K562 (cell line): ENCODE results near the gene ABCE1. TPM values are rescaled to one million over a fixed set of nuclear protein-coding genes. Genes with fewer than 3 reads are reported as not detected.

Experiments
- ATF2 ChIP-seq: sonication (generic); formaldehyde crosslinking; IDR thresholded peaks from 2 replicates; pipeline ENCODE4 v1.8.1; 2022; ENCODE audit warnings: missing genetic modification reagents
- CREM ChIP-seq: IDR thresholded peaks from 2 replicates; pipeline ENCODE4 v1.6.1; 2014; ENCODE audit warnings: antibody characterized with exemption, low read depth
- ELF4 ChIP-seq: fragments of 450-650 bp; formaldehyde crosslinking; IDR thresholded peaks from 2 replicates; pipeline ENCODE4 v1.4.0; 2022; ENCODE audit warnings: missing genetic modification characterization
- IRF2 ChIP-seq: sonication (generic); formaldehyde crosslinking; IDR thresholded peaks from 2 replicates; pipeline ENCODE4 v1.8.1; 2022; ENCODE audit warnings: mild to moderate bottlenecking, missing genetic modification reagents
- PHTF2 ChIP-seq: fragments of 250-450 bp; sonication (Bioruptor Pico); IDR thresholded peaks from 2 replicates; pipeline ENCODE4 v1.5.0; 2021; ENCODE audit warnings: mild to moderate bottlenecking
- RERE ChIP-seq: sonication (generic); formaldehyde crosslinking; IDR thresholded peaks from 2 replicates; pipeline ENCODE4 v1.8.0; 2023; ENCODE audit warnings: missing genetic modification reagents, mild to moderate bottlenecking, borderline replicate concordance
- REST ChIP-seq, 2 experiments: fragments of 450-650 bp; formaldehyde crosslinking in 1 of 2; IDR thresholded peaks; 2 replicates each; pipeline versions ENCODE4 v1.4.0 to v1.6.1; 2014 to 2020; ENCODE audit warnings: mild to moderate bottlenecking in 2 of 2, borderline replicate concordance in 1 of 2, low read depth in 1 of 2
- TCF7 ChIP-seq: sonication (generic); IDR thresholded peaks from 2 replicates; pipeline ENCODE4 v1.6.1; 2016; ENCODE audit warnings: antibody characterized with exemption, borderline replicate concordance
- TFAM ChIP-seq: fragments of 250-450 bp; sonication (Bioruptor Pico); conservative IDR thresholded peaks from 2 replicates; pipeline ENCODE4 v1.5.0; 2021; ENCODE audit warnings: mild to moderate bottlenecking, moderate library complexity
- THAP7 ChIP-seq: fragments of 250-450 bp; sonication (Bioruptor Pico); IDR thresholded peaks from 2 replicates; pipeline ENCODE4 v1.5.0; 2021
- ZNF77 ChIP-seq: fragments of 250-450 bp; sonication (Bioruptor Pico); IDR thresholded peaks from 2 replicates; pipeline ENCODE4 v1.5.0; 2020
- polyA plus RNA-seq, 8 experiments: library from polyadenylated mRNA; depleted of rRNA in 4 of 8; stranded (reverse) in 5 of 8; unstranded in 3 of 8; fragments of >200 nt; fragmentation: Nextera tagmentation in 2 of 8; fragmentation: Illumina TruSeq in 1 of 8; extraction: Ambion mirVana in 2 of 8; extraction: Trizol in 1 of 8; gene quantifications; 2 replicates each; pipeline versions ENCODE4 v1.2.1 to v1.2.3, GENCODE V29; 2011 to 2014; ENCODE audit warnings: inconsistent platforms in 1 of 8, missing spikeins in 1 of 8
- total RNA-seq, 7 experiments: library from RNA; depleted of rRNA in 6 of 7; stranded (reverse); fragments of >200 nt in 6 of 7; fragmentation: Illumina TruSeq in 2 of 7; extraction: Trizol in 2 of 7; gene quantifications; 2 replicates each; pipeline versions ENCODE4 v1.2.1 to v1.2.3, GENCODE V29; 2011 to 2021; ENCODE audit warnings: low replicate concordance in 1 of 7

The ABCE1 gene
- total and polyA plus RNA-seq, 9 of the 15 experiments (the other 6 are each of a cell fraction or from before 2014, with no cell fraction given), result 134 to 256 (median 169) TPM

- TF ChIP-seq PHTF2, result no peak
- peak; percentile 100 for TF ChIP-seq CREM
- 0 out of 2 replicates have a peak, but pooled peaks have one; percentile 9 for TF ChIP-seq REST (IDR thresholded peaks at IDR 0.05; ENCODE audit: borderline replicate concordance)
- TF ChIP-seq REST (CRISPR knock-in tag; IDR thresholded peaks at IDR 0.05; ENCODE audit: low read depth), result no peak
- TF ChIP-seq IRF2, result no peak
- TF ChIP-seq TFAM, result no peak
- TF ChIP-seq ATF2 (CRISPR knock-in tag), result peak; percentile 94
- TF ChIP-seq ZNF77 (CRISPR knock-in tag), result no peak
- no peak for TF ChIP-seq ELF4 (CRISPR knock-in tag)
- peak; percentile 10; the same call in 1 of the 2 replicates for TF ChIP-seq THAP7 (CRISPR knock-in tag)
- TF ChIP-seq TCF7, result no peak
- TF ChIP-seq RERE (CRISPR knock-in tag), result no peak
Measured at GRCh38 chr4:145097821-145098674, at the start of gene ABCE1, which contains the start of gene ANAPC10 (continued).
